Hematopoietic multipotent progenitor cell treated with erythropoietin and hydrocortisone succinate and interleukin-3 and kit ligand, for 15 days (in vitro differentiated cells): Measurements from ENCODE around the gene VTI1A.
A peak's percentile ranks its signal among the peaks of the same experiment; 100 is the strongest.
"Not testable (repeated sequence)": the region's sequence is repeated elsewhere in the genome, so short reads cannot be mapped to it uniquely, and the experiment has no call there.

Experiments used
- DNase-seq: peaks from one replicate; pipeline ENCODE4 v3.0.0-alpha.2; 2015; ENCODE audit warnings: low spot score

The VTI1A gene

GRCh38 chr10:112454910-112455779 lies 8.1 kb downstream of the VTI1A start:
- no peak for DNase-seq

- no peak for DNase-seq
Observed at GRCh38 chr10:112456533-112456932, 9.5 kb downstream of the VTI1A start.

- DNase-seq, result no peak
Observed at GRCh38 chr10:112460366-112460765, 13.4 kb downstream of the VTI1A start.

- DNase-seq, result no peak
Observed at GRCh38 chr10:112461029-112461887, 14.2 kb downstream of the VTI1A start.

- DNase-seq, result not testable (repeated sequence)
Observed at GRCh38 chr10:112464074-112464473, 17.1 kb downstream of the VTI1A start.

GRCh38 chr10:112465299-112465883 lies 18.4 kb downstream of the VTI1A start:
- DNase-seq, result no peak

GRCh38 chr10:112466802-112467201 lies 19.8 kb downstream of the VTI1A start:
- DNase-seq, result no peak

- no peak for DNase-seq
Observed at GRCh38 chr10:112467541-112468075, 20.6 kb downstream of the VTI1A start.

- DNase-seq, result peak; percentile 61
Observed at GRCh38 chr10:112471878-112472487, 25.0 kb downstream of the VTI1A start.

GRCh38 chr10:112475575-112476218 lies 28.7 kb downstream of the VTI1A start:
- DNase-seq, result no peak

GRCh38 chr10:112481602-112482001 lies 34.6 kb downstream of the VTI1A start:
- DNase-seq, result no peak

GRCh38 chr10:112484399-112484798 lies 37.4 kb downstream of the VTI1A start:
- DNase-seq, result no peak

GRCh38 chr10:112487964-112488363 lies 40.9 kb downstream of the VTI1A start:
- DNase-seq, result no peak

- no peak for DNase-seq
Observed at GRCh38 chr10:112490545-112490944, 43.5 kb downstream of the VTI1A start.

- no peak for DNase-seq
Observed at GRCh38 chr10:112491144-112491543, 44.1 kb downstream of the VTI1A start.

GRCh38 chr10:112492736-112493135 lies 45.7 kb downstream of the VTI1A start:
- no peak for DNase-seq

- no peak for DNase-seq
Observed at GRCh38 chr10:112497347-112497950, 50.4 kb downstream of the VTI1A start.

GRCh38 chr10:112498806-112499205 lies 51.8 kb downstream of the VTI1A start:
- no peak for DNase-seq

GRCh38 chr10:112499985-112500384 lies 53.0 kb downstream of the VTI1A start:
- not testable (repeated sequence) for DNase-seq

GRCh38 chr10:112502536-112502935 lies 55.5 kb downstream of the VTI1A start:
- no peak for DNase-seq

- DNase-seq, result no peak
Observed at GRCh38 chr10:112503643-112504042, 56.6 kb downstream of the VTI1A start.
